WTC11 (cell line): ENCODE results near the gene LORICRIN. TPM values are rescaled to one million over a fixed set of nuclear protein-coding genes. Genes with fewer than 3 reads are reported as not detected.

Source experiments
- ATAC-seq: fragments of 200-7000 bp; cut with Tn5 transposase; 2 replicates; pipeline ENCODE4 v1.10.0; 2021; ENCODE audit warnings: mild to moderate bottlenecking, moderate library complexity
- CTCF ChIA-PET: fragments of 300-600 bp; sonication (Branson Sonifier 250); formaldehyde crosslinking; loops from one replicate; lab custom pipeline; 2021; ENCODE audit warnings: antibody characterized with exemption; lab: Charles Lee
- POLR2A ChIA-PET: fragments of 350-600 bp; sonication (Branson Sonifier 250); formaldehyde crosslinking; loops from one replicate; lab custom pipeline; 2021; ENCODE audit warnings: antibody characterized with exemption; lab: Charles Lee
- DNase-seq: peaks from one replicate; pipeline ENCODE4 v3.0.0; 2021; ENCODE audit warnings: low spot score
- H3K27ac Mint-ChIP-seq: 2 replicates; pipeline ENCODE4 v1.8.0; 2021; ENCODE audit warnings: mixed read lengths
- H3K27me3 Mint-ChIP-seq: 2 replicates; pipeline ENCODE4 v1.8.0; 2021; ENCODE audit warnings: low read depth, mild to moderate bottlenecking, moderate library complexity, mixed read lengths
- H3K36me3 Mint-ChIP-seq: 2 replicates; pipeline ENCODE4 v1.8.0; 2021; ENCODE audit warnings: mixed read lengths
- H3K4me1 Mint-ChIP-seq: 2 replicates; pipeline ENCODE4 v1.8.0; 2022; ENCODE audit warnings: mixed read lengths
- H3K4me3 Mint-ChIP-seq: 2 replicates; pipeline ENCODE4 v1.8.0; 2021; ENCODE audit warnings: mild to moderate bottlenecking, moderate library complexity, mixed read lengths
- H3K9me3 Mint-ChIP-seq: 2 replicates; pipeline ENCODE4 v1.8.0; 2021; ENCODE audit warnings: mixed read lengths
- ATF1 ChIP-seq: sonication (generic); formaldehyde crosslinking; IDR thresholded peaks from 2 replicates; pipeline ENCODE4 v1.8.1; 2023; ENCODE audit warnings: mild to moderate bottlenecking, moderate library complexity, missing genetic modification reagents
- CREB1 ChIP-seq: sonication (generic); formaldehyde crosslinking; IDR thresholded peaks from 2 replicates; pipeline ENCODE4 v1.8.0; 2023; ENCODE audit warnings: mild to moderate bottlenecking, missing genetic modification reagents
- NFATC4 ChIP-seq: fragments of 250-450 bp; sonication (Bioruptor Pico); IDR thresholded peaks from 2 replicates; pipeline ENCODE4 v1.9.0; 2021; ENCODE audit warnings: mild to moderate bottlenecking
- NR1H2 ChIP-seq: sonication (generic); formaldehyde crosslinking; IDR thresholded peaks from 2 replicates; pipeline ENCODE4 v1.9.0; 2021; ENCODE audit warnings: mild to moderate bottlenecking, moderate library complexity, missing genetic modification reagents
- SMAD3 ChIP-seq: sonication (generic); formaldehyde crosslinking; IDR thresholded peaks from 2 replicates; pipeline ENCODE4 v1.8.0; 2022; ENCODE audit warnings: missing genetic modification reagents, mild to moderate bottlenecking, borderline replicate concordance
- ZNF671 ChIP-seq: fragments of 250-450 bp; sonication (Bioruptor Pico); IDR thresholded peaks from 2 replicates; pipeline ENCODE4 v1.8.0; 2021; ENCODE audit warnings: mild to moderate bottlenecking
- total RNA-seq: library from RNA; stranded (reverse); gene quantifications from 3 replicates; pipeline ENCODE4 v1.2.3, GENCODE V29; 2021
- TF ChIP-seq, protein P1 (sequence below): sonication (generic); formaldehyde crosslinking; IDR thresholded peaks from 2 replicates; pipeline ENCODE4 v1.8.0; 2023; ENCODE audit warnings: mild to moderate bottlenecking, missing genetic modification reagents
- TF ChIP-seq, protein P2 (sequence below): fragments of 200-600 bp; IDR thresholded peaks from 2 replicates; pipeline ENCODE4 v1.8.0; 2022; ENCODE audit warnings: antibody characterized with exemption
- TF ChIP-seq, protein P3 (sequence below): sonication (generic); formaldehyde crosslinking; IDR thresholded peaks from 2 replicates; pipeline ENCODE4 v1.8.1; 2023; ENCODE audit warnings: mild to moderate bottlenecking, missing genetic modification reagents, moderate library complexity
- TF ChIP-seq, protein P4 (sequence below): sonication (generic); formaldehyde crosslinking; IDR thresholded peaks from 2 replicates; pipeline ENCODE4 v1.8.0; 2022; ENCODE audit warnings: mild to moderate bottlenecking, missing genetic modification reagents
- TF ChIP-seq, protein P5 (sequence below): sonication (generic); formaldehyde crosslinking; IDR thresholded peaks from 2 replicates; pipeline ENCODE4 v1.8.0; 2022; ENCODE audit warnings: mild to moderate bottlenecking, missing genetic modification reagents

LORICRIN gene
- total RNA-seq, 1 experiment from 2014 or later: not detected

DNA sequence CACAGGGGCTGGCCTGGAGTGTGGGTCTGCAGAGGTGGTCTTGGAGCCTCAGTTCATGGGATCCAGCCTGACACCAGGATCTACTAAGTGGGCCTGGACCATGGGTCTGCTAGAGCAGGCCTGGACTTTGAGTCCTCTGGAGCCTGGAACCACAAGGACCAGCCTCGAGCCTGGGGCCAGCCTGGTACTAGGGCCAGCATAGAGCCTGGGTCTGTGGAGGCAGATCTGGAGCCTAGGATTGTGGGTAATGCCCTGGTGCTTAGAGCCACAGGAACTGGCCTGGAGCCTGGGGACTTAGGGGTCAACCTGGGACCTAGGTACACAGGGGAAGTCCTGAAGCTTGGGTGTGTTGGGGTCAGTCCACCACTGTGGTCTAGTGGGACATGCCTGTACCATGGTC is 12.7 kb downstream of the LORICRIN start:
- Mint-ChIP-seq H3K9me3 (no peaks in the 10 kb centered on the region; the same call in 1 of the 2 replicates), H3K27me3 (peaks cover 16% of the 10 kb centered on the region), H3K4me1 (peaks cover 12% of the 10 kb centered on the region), H3K27ac (no peak overlapping the region), H3K36me3 (no peaks in the 10 kb centered on the region), H3K4me3 (no peak overlapping the region)
- no peak for TF ChIP-seq CREB1 (CRISPR knock-in tag)
- TF ChIP-seq ZNF671 (CRISPR knock-in tag): no peak
- TF ChIP-seq, protein P1, sequence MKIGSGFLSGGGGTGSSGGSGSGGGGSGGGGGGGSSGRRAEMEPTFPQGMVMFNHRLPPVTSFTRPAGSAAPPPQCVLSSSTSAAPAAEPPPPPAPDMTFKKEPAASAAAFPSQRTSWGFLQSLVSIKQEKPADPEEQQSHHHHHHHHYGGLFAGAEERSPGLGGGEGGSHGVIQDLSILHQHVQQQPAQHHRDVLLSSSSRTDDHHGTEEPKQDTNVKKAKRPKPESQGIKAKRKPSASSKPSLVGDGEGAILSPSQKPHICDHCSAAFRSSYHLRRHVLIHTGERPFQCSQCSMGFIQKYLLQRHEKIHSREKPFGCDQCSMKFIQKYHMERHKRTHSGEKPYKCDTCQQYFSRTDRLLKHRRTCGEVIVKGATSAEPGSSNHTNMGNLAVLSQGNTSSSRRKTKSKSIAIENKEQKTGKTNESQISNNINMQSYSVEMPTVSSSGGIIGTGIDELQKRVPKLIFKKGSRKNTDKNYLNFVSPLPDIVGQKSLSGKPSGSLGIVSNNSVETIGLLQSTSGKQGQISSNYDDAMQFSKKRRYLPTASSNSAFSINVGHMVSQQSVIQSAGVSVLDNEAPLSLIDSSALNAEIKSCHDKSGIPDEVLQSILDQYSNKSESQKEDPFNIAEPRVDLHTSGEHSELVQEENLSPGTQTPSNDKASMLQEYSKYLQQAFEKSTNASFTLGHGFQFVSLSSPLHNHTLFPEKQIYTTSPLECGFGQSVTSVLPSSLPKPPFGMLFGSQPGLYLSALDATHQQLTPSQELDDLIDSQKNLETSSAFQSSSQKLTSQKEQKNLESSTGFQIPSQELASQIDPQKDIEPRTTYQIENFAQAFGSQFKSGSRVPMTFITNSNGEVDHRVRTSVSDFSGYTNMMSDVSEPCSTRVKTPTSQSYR (CRISPR knock-in tag): no peak
- CTCF ChIA-PET: no interaction called here
- DNase-seq (no peak), ATAC-seq (no peak)
- POLR2A ChIA-PET: no interaction called here

DNA sequence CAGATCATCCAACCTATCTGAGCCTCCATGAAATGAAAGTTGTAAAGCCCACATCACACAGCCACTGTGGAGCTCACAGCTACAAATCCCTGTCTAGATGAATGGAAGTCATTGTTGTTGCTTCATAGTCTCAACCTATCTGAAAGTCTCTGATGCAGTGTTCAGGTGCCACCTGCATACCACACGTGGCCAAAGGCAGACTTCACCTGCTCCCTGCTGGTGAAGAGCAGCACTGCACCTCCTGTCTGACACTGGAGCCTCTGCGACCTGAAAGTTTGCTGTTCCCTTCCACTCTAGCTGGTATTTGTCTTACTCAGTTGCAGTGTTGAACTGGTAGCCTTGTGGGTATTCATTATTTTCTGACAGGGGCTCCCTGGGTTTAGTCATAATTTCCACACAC is 18.4 kb downstream of the LORICRIN start:
- Mint-ChIP-seq H3K27me3 (peaks cover 29% of the 10 kb centered on the region), H3K9me3 (no peaks in the 10 kb centered on the region), H3K4me1 (peaks cover 12% of the 10 kb centered on the region), H3K27ac (no peak overlapping the region), H3K36me3 (no peaks in the 10 kb centered on the region), H3K4me3 (no peak overlapping the region)
- peak; percentile 96 for ATAC-seq
- peak; percentile 78 for DNase-seq
- ChIA-PET POLR2A (no interaction called here), CTCF (interaction anchor here (0.6 to 1.5 kb wide), 10 partner anchors 10 to 85 kb away, joined by 3 to 11 read pairs (median 4); no protein-coding TSS in a partner anchor)
- TF ChIP-seq, protein P2, sequence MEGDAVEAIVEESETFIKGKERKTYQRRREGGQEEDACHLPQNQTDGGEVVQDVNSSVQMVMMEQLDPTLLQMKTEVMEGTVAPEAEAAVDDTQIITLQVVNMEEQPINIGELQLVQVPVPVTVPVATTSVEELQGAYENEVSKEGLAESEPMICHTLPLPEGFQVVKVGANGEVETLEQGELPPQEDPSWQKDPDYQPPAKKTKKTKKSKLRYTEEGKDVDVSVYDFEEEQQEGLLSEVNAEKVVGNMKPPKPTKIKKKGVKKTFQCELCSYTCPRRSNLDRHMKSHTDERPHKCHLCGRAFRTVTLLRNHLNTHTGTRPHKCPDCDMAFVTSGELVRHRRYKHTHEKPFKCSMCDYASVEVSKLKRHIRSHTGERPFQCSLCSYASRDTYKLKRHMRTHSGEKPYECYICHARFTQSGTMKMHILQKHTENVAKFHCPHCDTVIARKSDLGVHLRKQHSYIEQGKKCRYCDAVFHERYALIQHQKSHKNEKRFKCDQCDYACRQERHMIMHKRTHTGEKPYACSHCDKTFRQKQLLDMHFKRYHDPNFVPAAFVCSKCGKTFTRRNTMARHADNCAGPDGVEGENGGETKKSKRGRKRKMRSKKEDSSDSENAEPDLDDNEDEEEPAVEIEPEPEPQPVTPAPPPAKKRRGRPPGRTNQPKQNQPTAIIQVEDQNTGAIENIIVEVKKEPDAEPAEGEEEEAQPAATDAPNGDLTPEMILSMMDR: peak; percentile 88
- no peak for TF ChIP-seq NFATC4
- TF ChIP-seq, protein P3, sequence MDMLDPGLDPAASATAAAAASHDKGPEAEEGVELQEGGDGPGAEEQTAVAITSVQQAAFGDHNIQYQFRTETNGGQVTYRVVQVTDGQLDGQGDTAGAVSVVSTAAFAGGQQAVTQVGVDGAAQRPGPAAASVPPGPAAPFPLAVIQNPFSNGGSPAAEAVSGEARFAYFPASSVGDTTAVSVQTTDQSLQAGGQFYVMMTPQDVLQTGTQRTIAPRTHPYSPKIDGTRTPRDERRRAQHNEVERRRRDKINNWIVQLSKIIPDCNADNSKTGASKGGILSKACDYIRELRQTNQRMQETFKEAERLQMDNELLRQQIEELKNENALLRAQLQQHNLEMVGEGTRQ (CRISPR knock-in tag): peak; percentile 59
- TF ChIP-seq, protein P4, sequence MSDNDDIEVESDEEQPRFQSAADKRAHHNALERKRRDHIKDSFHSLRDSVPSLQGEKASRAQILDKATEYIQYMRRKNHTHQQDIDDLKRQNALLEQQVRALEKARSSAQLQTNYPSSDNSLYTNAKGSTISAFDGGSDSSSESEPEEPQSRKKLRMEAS (CRISPR knock-in tag): peak; percentile 37; the same call in 1 of the 2 replicates
- TF ChIP-seq, protein P5, sequence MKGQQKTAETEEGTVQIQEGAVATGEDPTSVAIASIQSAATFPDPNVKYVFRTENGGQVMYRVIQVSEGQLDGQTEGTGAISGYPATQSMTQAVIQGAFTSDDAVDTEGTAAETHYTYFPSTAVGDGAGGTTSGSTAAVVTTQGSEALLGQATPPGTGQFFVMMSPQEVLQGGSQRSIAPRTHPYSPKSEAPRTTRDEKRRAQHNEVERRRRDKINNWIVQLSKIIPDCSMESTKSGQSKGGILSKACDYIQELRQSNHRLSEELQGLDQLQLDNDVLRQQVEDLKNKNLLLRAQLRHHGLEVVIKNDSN (CRISPR knock-in tag): peak; percentile 73; the same call in 1 of the 2 replicates

DNA sequence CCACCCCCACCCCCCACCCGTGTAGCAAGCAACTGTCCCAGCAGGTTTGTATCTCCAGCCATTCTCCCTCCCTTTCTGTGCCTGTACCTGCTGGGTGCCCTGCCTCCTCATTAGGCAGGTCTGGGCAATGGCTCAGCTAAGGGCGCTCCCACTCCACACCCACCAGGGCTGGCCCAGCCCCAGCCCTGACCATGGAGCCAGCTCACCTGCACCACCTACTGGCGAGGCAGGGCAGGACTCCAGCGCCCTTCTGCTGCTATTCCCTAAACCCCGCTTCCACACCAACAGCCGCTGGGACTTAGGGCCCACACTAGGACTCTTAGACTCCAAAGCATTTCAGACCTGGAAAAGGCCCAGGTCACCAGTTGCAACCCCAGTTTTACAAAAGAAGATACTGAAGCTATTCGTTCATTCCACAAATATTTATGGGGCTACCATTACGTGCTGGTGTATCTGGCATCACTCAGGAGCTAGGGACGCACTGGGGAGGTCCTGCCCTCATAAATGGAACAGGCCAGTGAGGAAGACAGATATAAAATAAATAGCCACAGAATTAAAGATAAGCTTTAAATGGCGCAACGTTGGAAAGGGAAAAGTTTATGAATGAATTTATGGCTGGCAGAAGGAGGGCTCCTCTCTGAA is 29.3 kb downstream of the LORICRIN start:
- no peak overlapping the region for H3K4me3 Mint-ChIP-seq
- no peak overlapping the region for H3K27ac Mint-ChIP-seq
- H3K4me1 Mint-ChIP-seq: peaks cover 16% of the 10 kb centered on the region
- DNase-seq: peak; percentile 83
- POLR2A ChIA-PET: interaction anchor here (0.5 to 0.6 kb wide), 2 partner anchors 26 to 750 kb away, joined by 3 read pairs; no protein-coding TSS in a partner anchor
- ATAC-seq: peak; percentile 97
- H3K27me3 Mint-ChIP-seq: peaks cover under 1% of the 10 kb centered on the region; the same call in 1 of the 2 replicates
- H3K9me3 Mint-ChIP-seq: no peaks in the 10 kb centered on the region
- CTCF ChIA-PET: interaction anchor here (0.5 to 2.6 kb wide), 36 partner anchors 8 to 1707 kb away, joined by 3 to 30 read pairs (median 4); partner anchors contain the start of genes PGLYRP3, PGLYRP4, S100A1 and S100A13
- no peaks in the 10 kb centered on the region for H3K36me3 Mint-ChIP-seq
- TF ChIP-seq SMAD3 (CRISPR knock-in tag) (no peak), NR1H2 (CRISPR knock-in tag) (no peak), ATF1 (no peak)
- TF ChIP-seq, protein P2: peak; percentile 81
- TF ChIP-seq, all 79 proteins: peak for 1
